Activated CD4-positive, alpha-beta memory T cell treated with anti-CD3 and anti-CD28 coated beads for 36 hours (primary cell): ENCODE data around the gene DNAI1. TPM values are rescaled to one million over a fixed set of nuclear protein-coding genes. Genes with fewer than 3 reads are reported as not detected.
"Not testable (repeated sequence)": the region's sequence is repeated elsewhere in the genome, so short reads cannot be mapped to it uniquely, and the experiment has no call there.

ENCODE experiments used
- CTCF ChIA-PET: fragments of 350-600 bp; sonication (Branson Sonifier 250); formaldehyde crosslinking; loops from one replicate; lab custom pipeline; 2021; ENCODE audit warnings: antibody characterized with exemption, inconsistent platforms; lab: Charles Lee
- POLR2A ChIA-PET: fragments of 350-600 bp; sonication (Branson Sonifier 250); formaldehyde crosslinking; loops from one replicate; lab custom pipeline; 2021; ENCODE audit warnings: antibody characterized with exemption; lab: Charles Lee
- DNase-seq: peaks from one replicate; pipeline ENCODE4 v3.0.0-alpha.2; 2020
- H3K27ac Mint-ChIP-seq: one replicate; pipeline ENCODE4 v1.8.0; 2021; ENCODE audit warnings: mixed read lengths
- H3K27me3 Mint-ChIP-seq: one replicate; pipeline ENCODE4 v1.8.0; 2021; ENCODE audit warnings: mixed read lengths
- H3K36me3 Mint-ChIP-seq: one replicate; pipeline ENCODE4 v1.8.0; 2021; ENCODE audit warnings: mixed read lengths
- H3K4me1 Mint-ChIP-seq: one replicate; pipeline ENCODE4 v1.8.0; 2021; ENCODE audit warnings: low read depth, mixed read lengths
- H3K4me3 Mint-ChIP-seq: one replicate; pipeline ENCODE4 v1.8.0; 2021; ENCODE audit warnings: mild to moderate bottlenecking, mixed read lengths
- H3K9me3 Mint-ChIP-seq: one replicate; pipeline ENCODE4 v1.8.0; 2021; ENCODE audit warnings: mixed read lengths
- intact Hi-C: fragments of 100-400 bp; cut with micrococcal nuclease; formaldehyde crosslinking; loops from one replicate; pipeline ENCODE4 v1.15.1; 2023
- total RNA-seq, 2 experiments: library from RNA; stranded (reverse); gene quantifications; one replicate each; pipeline ENCODE4 v1.2.3, GENCODE V29; 2021

Gene DNAI1
- total RNA-seq, 2 experiments from 2014 or later: 0.19 to 0.69 TPM

- CTCF ChIA-PET: interaction anchor here (0.9 kb wide), 1 partner anchor 35 kb away, joined by 3 read pairs; no protein-coding TSS in a partner anchor
- DNase-seq: no peak
- POLR2A ChIA-PET: no interaction called here
- H3K4me3 Mint-ChIP-seq: no peak overlapping the region
- no peaks in the 10 kb centered on the region for H3K36me3 Mint-ChIP-seq
- no peak overlapping the region for H3K27ac Mint-ChIP-seq
- H3K27me3 Mint-ChIP-seq: peaks cover 7% of the 10 kb centered on the region
- intact Hi-C loops: no loop called here
- peaks cover 8% of the 10 kb centered on the region for H3K4me1 Mint-ChIP-seq
- no peaks in the 10 kb centered on the region for H3K9me3 Mint-ChIP-seq
Observed at GRCh38 chr9:34464571-34464970, 6.0 kb downstream of the DNAI1 start.

GRCh38 chr9:34465468-34465867, 6.9 kb downstream of the DNAI1 start:
- intact Hi-C loops: no loop called here
- POLR2A ChIA-PET: interaction anchor here (1.4 kb wide), 1 partner anchor 25 kb away, joined by 3 read pairs; no protein-coding TSS in a partner anchor
- H3K4me3 Mint-ChIP-seq: no peak overlapping the region
- no peaks in the 10 kb centered on the region for H3K9me3 Mint-ChIP-seq
- H3K4me1 Mint-ChIP-seq: peaks cover 8% of the 10 kb centered on the region
- DNase-seq: no peak
- H3K36me3 Mint-ChIP-seq: no peaks in the 10 kb centered on the region
- no peak overlapping the region for H3K27ac Mint-ChIP-seq
- H3K27me3 Mint-ChIP-seq: peaks cover 7% of the 10 kb centered on the region
- CTCF ChIA-PET: interaction anchor here (1.4 kb wide), 2 partner anchors 35 to 62 kb away, joined by 3 to 5 read pairs; no protein-coding TSS in a partner anchor

- no peaks in the 10 kb centered on the region for H3K36me3 Mint-ChIP-seq
Observed at GRCh38 chr9:34475097-34475496, 16.5 kb downstream of the DNAI1 start.

GRCh38 chr9:34477541-34477940, 18.9 kb downstream of the DNAI1 start:
- intact Hi-C loops: no loop called here
- CTCF ChIA-PET: no interaction called here
- H3K36me3 Mint-ChIP-seq: no peaks in the 10 kb centered on the region
- POLR2A ChIA-PET: no interaction called here
- no peak for DNase-seq
- no peaks in the 10 kb centered on the region for H3K9me3 Mint-ChIP-seq
- H3K27me3 Mint-ChIP-seq: peaks cover 4% of the 10 kb centered on the region
- H3K4me3 Mint-ChIP-seq: no peak overlapping the region
- no peaks in the 10 kb centered on the region for H3K4me1 Mint-ChIP-seq
- H3K27ac Mint-ChIP-seq: no peak overlapping the region

More at GRCh38 chr9:34475097-34475496, 16.5 kb downstream of the DNAI1 start:
- no peak overlapping the region for H3K27ac Mint-ChIP-seq
- H3K27me3 Mint-ChIP-seq: peaks cover 2% of the 10 kb centered on the region
- POLR2A ChIA-PET: no interaction called here
- no peak for DNase-seq
- H3K9me3 Mint-ChIP-seq: no peaks in the 10 kb centered on the region
- CTCF ChIA-PET: interaction anchor here (0.8 to 2.1 kb wide), 3 partner anchors 39 to 129 kb away, joined by 3 to 6 read pairs (median 4); no protein-coding TSS in a partner anchor
- intact Hi-C loops: no loop called here
- no peaks in the 10 kb centered on the region for H3K4me1 Mint-ChIP-seq
- no peak overlapping the region for H3K4me3 Mint-ChIP-seq

GRCh38 chr9:34479431-34479866, 20.8 kb downstream of the DNAI1 start:
- H3K27ac Mint-ChIP-seq: no peak overlapping the region
- no peaks in the 10 kb centered on the region for H3K36me3 Mint-ChIP-seq
- no peaks in the 10 kb centered on the region for H3K4me1 Mint-ChIP-seq
- peaks cover 4% of the 10 kb centered on the region for H3K27me3 Mint-ChIP-seq
- no peak overlapping the region for H3K4me3 Mint-ChIP-seq
- ChIA-PET POLR2A (no interaction called here), CTCF (no interaction called here)
- no peaks in the 10 kb centered on the region for H3K9me3 Mint-ChIP-seq
- DNase-seq: no peak
- intact Hi-C loops: no loop called here

GRCh38 chr9:34481620-34482019, 23.0 kb downstream of the DNAI1 start:
- H3K27ac Mint-ChIP-seq, DNase-seq, H3K4me3 Mint-ChIP-seq, intact Hi-C loops, CTCF ChIA-PET, H3K9me3 Mint-ChIP-seq, H3K4me1 Mint-ChIP-seq, POLR2A ChIA-PET, H3K36me3 Mint-ChIP-seq, H3K27me3 Mint-ChIP-seq: not testable (repeated sequence)

- intact Hi-C loops, CTCF ChIA-PET, H3K36me3 Mint-ChIP-seq, POLR2A ChIA-PET, H3K27ac Mint-ChIP-seq, DNase-seq, H3K27me3 Mint-ChIP-seq, H3K4me3 Mint-ChIP-seq, H3K9me3 Mint-ChIP-seq, H3K4me1 Mint-ChIP-seq: not testable (repeated sequence)
Observed at GRCh38 chr9:34482746-34483145, 24.1 kb downstream of the DNAI1 start.

GRCh38 chr9:34484678-34485077, 26.1 kb downstream of the DNAI1 start:
- H3K27ac Mint-ChIP-seq: no peak overlapping the region
- DNase-seq: no peak
- H3K4me3 Mint-ChIP-seq: no peak overlapping the region
- no peaks in the 10 kb centered on the region for H3K9me3 Mint-ChIP-seq
- intact Hi-C loops: no loop called here
- peaks cover 2% of the 10 kb centered on the region for H3K4me1 Mint-ChIP-seq
- no peaks in the 10 kb centered on the region for H3K36me3 Mint-ChIP-seq
- peaks cover 18% of the 10 kb centered on the region for H3K27me3 Mint-ChIP-seq
- CTCF ChIA-PET: no interaction called here
- POLR2A ChIA-PET: no interaction called here

- H3K4me1 Mint-ChIP-seq: peaks cover 2% of the 10 kb centered on the region
- intact Hi-C loops: no loop called here
- H3K27me3 Mint-ChIP-seq: peaks cover 18% of the 10 kb centered on the region
- no peak overlapping the region for H3K4me3 Mint-ChIP-seq
- POLR2A ChIA-PET: no interaction called here
- no peak for DNase-seq
- no peaks in the 10 kb centered on the region for H3K36me3 Mint-ChIP-seq
- H3K27ac Mint-ChIP-seq: no peak overlapping the region
- CTCF ChIA-PET: no interaction called here
- H3K9me3 Mint-ChIP-seq: no peaks in the 10 kb centered on the region
Observed at GRCh38 chr9:34485822-34486221, 27.2 kb downstream of the DNAI1 start.

- POLR2A ChIA-PET: no interaction called here
- Mint-ChIP-seq H3K9me3 (no peaks in the 10 kb centered on the region), H3K27ac (no peak overlapping the region), H3K4me1 (peaks cover 2% of the 10 kb centered on the region), H3K4me3 (no peak overlapping the region), H3K36me3 (no peaks in the 10 kb centered on the region), H3K27me3 (peaks cover 21% of the 10 kb centered on the region)
- no peak for DNase-seq
- intact Hi-C loops: no loop called here
- CTCF ChIA-PET: no interaction called here
Observed at GRCh38 chr9:34486572-34486971, 28.0 kb downstream of the DNAI1 start.

- ChIA-PET CTCF (interaction anchor here (0.6 to 2.2 kb wide), 4 partner anchors 10 to 96 kb away, joined by 3 to 9 read pairs (median 4); no protein-coding TSS in a partner anchor), POLR2A (no interaction called here)
- no peak overlapping the region for H3K4me3 Mint-ChIP-seq
- H3K36me3 Mint-ChIP-seq: no peaks in the 10 kb centered on the region
- H3K9me3 Mint-ChIP-seq: no peaks in the 10 kb centered on the region
- DNase-seq: no peak
- no peak overlapping the region for H3K27ac Mint-ChIP-seq
- peaks cover 22% of the 10 kb centered on the region for H3K27me3 Mint-ChIP-seq
- H3K4me1 Mint-ChIP-seq: peaks cover 2% of the 10 kb centered on the region
- intact Hi-C loops: no loop called here
Observed at GRCh38 chr9:34490360-34490759, 31.8 kb downstream of the DNAI1 start.

- ChIA-PET CTCF (interaction anchor here (1.1 to 2.2 kb wide), 3 partner anchors 10 to 85 kb away, joined by 3 to 9 read pairs (median 4); no protein-coding TSS in a partner anchor), POLR2A (no interaction called here)
- intact Hi-C loops: no loop called here
- Mint-ChIP-seq H3K27me3 (peaks cover 22% of the 10 kb centered on the region), H3K4me3 (no peak overlapping the region), H3K27ac (no peak overlapping the region), H3K9me3 (no peaks in the 10 kb centered on the region), H3K4me1 (peaks cover 2% of the 10 kb centered on the region), H3K36me3 (no peaks in the 10 kb centered on the region)
- no peak for DNase-seq
Observed at GRCh38 chr9:34490760-34491159, 32.2 kb downstream of the DNAI1 start.

- peaks cover 1% of the 10 kb centered on the region for H3K4me1 Mint-ChIP-seq
- ChIA-PET CTCF (interaction anchor here (2.2 kb wide), 1 partner anchor 9 kb away, joined by 9 read pairs; no protein-coding TSS in a partner anchor), POLR2A (no interaction called here)
- H3K36me3 Mint-ChIP-seq: no peaks in the 10 kb centered on the region
- DNase-seq: no peak
- no peak overlapping the region for H3K4me3 Mint-ChIP-seq
- intact Hi-C loops: no loop called here
- H3K9me3 Mint-ChIP-seq: no peaks in the 10 kb centered on the region
- peaks cover 22% of the 10 kb centered on the region for H3K27me3 Mint-ChIP-seq
- no peak overlapping the region for H3K27ac Mint-ChIP-seq
Observed at GRCh38 chr9:34491596-34491995, 33.0 kb downstream of the DNAI1 start.
